Adipose tissue (tissue), 3 donors: ENCODE measurements around the gene ARHGAP29. TPM values are rescaled to one million over a fixed set of nuclear protein-coding genes. Genes with fewer than 3 reads are reported as not detected.

Experiments
- H3K27ac ChIP-seq: one replicate; pipeline ENCODE4 v1.5.1; 2013; ENCODE audit warnings: low read depth, low read length
- WGBS, 3 donors: extraction: QIAGEN DNeasy Blood & Tissue Kit; methylation state at CpG; one replicate each; pipeline ENCODE4 v1.1.7; 2013; 5-methylcytosine and 5-hydroxymethylcytosine counted together
- polyA plus RNA-seq, 3 donors: library from polyadenylated mRNA; stranded (reverse); fragments of 200-250 nt; gene quantifications; one replicate each; pipeline ENCODE4 v1.2.3, GENCODE V29; 2013
- donor health status: healthy with polysubstance abuse.
- donor health status: Bipolar disorder and iron deficiency.
- donor health status: healthy.

The ARHGAP29 gene
- polyA plus RNA-seq, 3 donors = 5.0 to 19.2 (median 18.3) TPM

GRCh38 chr1:94265906-94266305 is 28.5 kb upstream of the ARHGAP29 start:
- no peak overlapping the region for H3K27ac ChIP-seq
- WGBS, 3 donors = 69 to 83% (median 74%) methylated on average over 2 of the region's 2 CpGs

- WGBS, 3 donors = 43 to 55% (median 48%) methylated on average over 3 of the region's 3 CpGs
- no peak overlapping the region for H3K27ac ChIP-seq
Measured at GRCh38 chr1:94265011-94265422, 27.6 kb upstream of the ARHGAP29 start.

- no peak overlapping the region for H3K27ac ChIP-seq
- 93 to 95% (median 93%) methylated on average over 2 of the region's 2 CpGs for WGBS, 3 donors
Measured at GRCh38 chr1:94260635-94261387, 23.4 kb upstream of the ARHGAP29 start.

GRCh38 chr1:94259635-94260289 is 22.4 kb upstream of the ARHGAP29 start:
- no peak overlapping the region for H3K27ac ChIP-seq
- 81 to 90% (median 82%) methylated on average over 7 of the region's 7 CpGs for WGBS, 3 donors

DNA sequence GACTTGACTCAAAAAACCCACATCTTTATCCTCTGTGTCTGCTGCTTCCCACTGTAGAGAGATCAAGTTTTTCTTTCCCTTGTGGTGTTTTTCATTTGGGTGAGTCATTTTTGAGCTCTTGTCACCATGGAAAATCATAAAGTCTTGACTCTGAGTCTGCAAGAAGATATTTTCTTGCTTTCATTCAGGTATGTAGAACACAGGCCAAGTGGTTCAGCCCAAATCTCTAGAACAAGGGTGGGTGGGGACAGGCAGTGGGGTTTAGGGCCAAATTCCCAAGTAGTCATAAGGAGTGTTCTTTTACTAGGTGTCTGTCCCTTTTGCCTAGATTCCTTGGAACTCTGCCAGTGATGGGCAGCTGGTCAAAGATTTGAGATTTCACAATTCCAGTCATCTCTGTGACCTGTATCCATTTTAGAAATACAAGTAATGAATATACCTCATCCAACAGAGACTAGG is 21.5 kb upstream of the ARHGAP29 start:
- H3K27ac ChIP-seq = no peak overlapping the region

GRCh38 chr1:94257444-94257843 is 20.1 kb upstream of the ARHGAP29 start:
- no peak overlapping the region for H3K27ac ChIP-seq

- H3K27ac ChIP-seq = no peak overlapping the region
- 56 to 69% (median 68%) methylated on average over 2 of the region's 2 CpGs for WGBS, 3 donors
Measured at GRCh38 chr1:94255476-94255875, 18.1 kb upstream of the ARHGAP29 start.

GRCh38 chr1:94254073-94254810 is 16.9 kb upstream of the ARHGAP29 start:
- WGBS, 3 donors = 57 to 71% (median 61%) methylated on average over 3 of the region's 3 CpGs
- no peak overlapping the region for H3K27ac ChIP-seq

DNA sequence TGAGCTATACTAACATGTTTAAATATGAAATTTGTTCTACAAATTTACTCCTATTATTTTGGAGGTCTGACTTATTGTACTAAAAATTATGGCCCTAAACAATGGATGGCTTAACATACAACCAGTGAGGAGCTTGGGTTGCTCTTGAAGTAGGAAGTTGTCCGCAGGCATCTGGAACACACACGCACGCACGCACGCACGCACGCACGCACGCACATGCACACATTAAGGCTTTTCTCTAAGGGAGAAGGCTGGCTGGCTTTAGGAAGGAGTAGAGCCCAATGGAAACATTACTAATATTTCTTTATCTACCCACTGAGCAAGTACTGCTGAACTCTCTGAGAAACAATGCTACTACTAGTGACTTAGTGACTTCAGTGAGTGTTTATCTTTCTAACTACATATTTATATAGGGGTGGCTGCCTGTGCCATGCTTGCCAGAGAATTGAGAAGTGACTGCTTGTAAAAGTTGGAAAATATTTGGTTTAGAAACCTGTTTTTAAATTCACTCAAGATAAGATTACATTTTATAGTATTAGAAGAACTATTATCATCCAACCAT is 16.2 kb upstream of the ARHGAP29 start:
- 94 to 96% (median 96%) methylated on average over 9 of the region's 9 CpGs for WGBS, 3 donors
- H3K27ac ChIP-seq = no peak overlapping the region

- 54 to 88% (median 88%) methylated on average over 3 of the region's 3 CpGs for WGBS, 3 donors
Measured at GRCh38 chr1:94250341-94250740, 13.0 kb upstream of the ARHGAP29 start.

GRCh38 chr1:94248956-94249688 is 11.7 kb upstream of the ARHGAP29 start:
- H3K27ac ChIP-seq = no peak overlapping the region
- WGBS, 3 donors = 92 to 97% (median 95%) methylated on average over 11 of the region's 11 CpGs

More at GRCh38 chr1:94250341-94250740, 13.0 kb upstream of the ARHGAP29 start:
- no peak overlapping the region for H3K27ac ChIP-seq

- peak overlapping the region; percentile 34 for H3K27ac ChIP-seq
- WGBS, 3 donors = 0 to 1% (median 0%) methylated on average over 64 to 103 of the region's 103 CpGs
Measured at GRCh38 chr1:94247138-94248094, 10.0 kb upstream of the ARHGAP29 start.

DNA sequence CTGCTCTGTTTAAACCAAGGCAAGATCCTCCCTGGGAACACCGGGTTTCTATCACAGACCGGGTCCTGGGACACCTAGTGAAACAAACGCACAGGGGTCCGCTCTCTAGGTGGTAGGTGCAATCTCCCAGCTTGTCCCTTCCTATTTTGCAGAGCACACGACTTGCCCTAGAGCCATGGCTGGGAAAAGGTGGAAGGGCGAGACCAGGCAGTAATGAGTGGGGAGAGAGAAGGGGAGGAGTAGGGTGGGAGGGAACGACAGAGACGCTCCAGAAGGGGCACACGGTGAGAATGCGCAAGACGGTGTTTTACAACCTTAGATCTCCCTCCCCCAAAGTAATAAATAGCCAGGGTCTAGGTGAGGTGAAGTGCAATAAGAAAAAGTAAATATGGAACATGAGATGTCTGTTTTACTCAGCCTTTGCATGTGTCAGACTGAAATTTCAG is 9.3 kb upstream of the ARHGAP29 start:
- 7 to 11% (median 9%) methylated on average over 11 of the region's 11 CpGs for WGBS, 3 donors
- no peak overlapping the region for H3K27ac ChIP-seq

DNA sequence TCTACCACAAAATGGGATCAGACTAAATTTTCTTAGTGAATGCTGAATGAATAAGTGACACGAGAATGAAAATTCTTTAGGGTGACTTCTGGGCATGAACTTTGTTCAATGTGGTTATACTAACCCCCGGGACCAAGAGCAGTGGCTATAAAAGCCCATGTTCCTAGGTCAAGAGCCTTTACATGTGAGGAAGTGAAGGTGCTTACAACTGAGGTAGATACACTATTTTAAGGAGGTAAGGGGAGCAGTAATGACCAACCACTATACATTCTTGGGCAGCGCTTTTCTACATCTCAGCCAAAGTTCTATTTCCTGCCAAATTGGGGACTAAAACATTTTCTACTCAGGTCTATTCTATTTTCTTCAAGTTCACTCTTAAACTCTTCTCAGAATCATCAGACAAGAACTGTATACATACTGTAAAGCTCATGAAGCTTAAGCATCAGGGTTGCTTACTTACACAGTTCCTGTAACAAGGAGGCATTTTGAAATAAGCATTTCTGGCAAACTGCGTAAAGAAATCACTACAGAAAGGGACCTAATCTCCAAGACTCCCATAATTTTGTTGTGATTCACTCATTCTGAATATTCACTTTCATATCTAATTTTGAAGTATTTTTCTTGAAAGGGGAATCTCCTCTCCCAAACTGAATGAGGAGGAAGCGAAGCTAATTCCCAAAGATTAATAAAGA is 8.5 kb upstream of the ARHGAP29 start:
- WGBS, 3 donors = 65 to 82% (median 70%) methylated on average over 5 of the region's 5 CpGs
- H3K27ac ChIP-seq = no peak overlapping the region

DNA sequence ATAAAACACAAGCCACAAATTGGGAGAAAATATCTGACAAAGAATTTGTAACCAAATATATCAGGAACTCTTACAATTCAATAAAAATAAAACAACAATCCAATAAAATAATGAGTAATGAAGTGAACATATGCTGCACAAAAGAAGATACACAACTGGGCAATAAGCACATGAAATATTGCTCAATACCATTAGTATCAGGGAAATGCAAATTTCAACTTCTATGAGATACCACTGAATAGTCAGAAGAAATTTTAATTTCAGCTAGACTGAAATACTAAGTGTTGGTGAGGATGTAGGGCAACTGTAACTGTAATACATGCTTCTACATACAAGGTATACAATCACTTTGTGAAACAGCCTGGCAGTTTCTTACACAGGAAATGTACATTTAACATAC is 7.4 kb upstream of the ARHGAP29 start:
- no peak overlapping the region for H3K27ac ChIP-seq

DNA sequence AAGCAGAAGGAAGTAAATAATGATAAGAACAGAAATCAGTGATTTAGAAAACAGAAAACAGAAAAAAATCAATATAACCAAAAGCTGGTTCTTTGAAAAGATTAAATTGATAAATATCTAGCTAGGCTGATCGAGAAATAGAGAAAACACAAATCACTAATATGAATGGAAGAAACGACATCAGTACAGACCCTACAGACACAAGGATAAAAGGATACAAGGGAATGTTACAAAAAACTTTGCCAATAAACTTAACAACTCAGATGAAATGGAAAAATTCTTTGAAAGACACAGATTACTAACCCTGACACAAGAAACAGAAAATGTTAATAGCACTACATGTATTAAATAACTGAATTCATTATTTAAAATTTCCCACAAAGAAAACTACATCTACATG is 6.3 kb upstream of the ARHGAP29 start:
- H3K27ac ChIP-seq = no peak overlapping the region
- WGBS, 3 donors = 85 to 95% (median 91%) methylated on average over 2 of the region's 2 CpGs

- H3K27ac ChIP-seq = no peak overlapping the region
Measured at GRCh38 chr1:94240822-94241221, 3.4 kb upstream of the ARHGAP29 start.
